IMR-90 (cell line): ENCODE results near the gene CAND2. TPM values are rescaled to one million over a fixed set of nuclear protein-coding genes. Genes with fewer than 3 reads are reported as not detected.

Experiments used
- ATAC-seq: fragments of 200-7000 bp; cut with Tn5 transposase; 2 replicates; pipeline ENCODE4 v1.9.1; 2020; ENCODE audit warnings: low read depth, mild to moderate bottlenecking, moderate library complexity
- BruUV-seq: library from RNA; stranded (reverse); fragments of 400-500 nt; replicated peaks from 2 replicates; lab custom pipeline; 2021; lab: Mats Ljungman, UMichigan
- CTCF ChIA-PET: fragments of 300-600 bp; formaldehyde crosslinking; extraction: SDS; loops from one replicate; lab custom pipeline; 2021; ENCODE audit warnings: antibody characterized with exemption; lab: Yijun Ruan, JAX
- POLR2A ChIA-PET: fragments of 300-600 bp; sonication (Branson Sonifier 250); formaldehyde crosslinking; loops from one replicate; lab custom pipeline; 2022; ENCODE audit warnings: antibody characterized with exemption; ENCODE audit not compliant: unreplicated experiment; lab: Charles Lee
- DNase-seq: peaks from one replicate; pipeline ENCODE4 v3.0.0; 2013
- H2AFZ ChIP-seq: replicated peaks from 2 replicates; pipeline ENCODE3; 2013; ENCODE audit warnings: low read length, mild to moderate bottlenecking; ENCODE audit not compliant: poor library complexity
- H2AK5ac ChIP-seq: 2 replicates; pipeline ENCODE4 v1.6.1; 2013; ENCODE audit warnings: low read depth, low read length, inconsistent platforms
- H2AK9ac ChIP-seq: replicated peaks from 2 replicates; pipeline ENCODE3; 2013; ENCODE audit warnings: mild to moderate bottlenecking, low read depth, low read length, moderate library complexity; ENCODE audit not compliant: poor library complexity
- H2BK120ac ChIP-seq: 2 replicates; pipeline ENCODE4 v1.6.1; 2013; ENCODE audit warnings: low read depth, low read length, inconsistent platforms
- H2BK15ac ChIP-seq: 3 replicates; pipeline ENCODE4 v1.6.1; 2013; ENCODE audit warnings: low read depth, low read length, inconsistent platforms
- H2BK20ac ChIP-seq: 2 replicates; pipeline ENCODE4 v1.6.1; 2013; ENCODE audit warnings: low read depth, mild to moderate bottlenecking, inconsistent platforms, low read length, moderate library complexity
- H2BK5ac ChIP-seq: 2 replicates; pipeline ENCODE4 v1.6.1; 2013; ENCODE audit warnings: mild to moderate bottlenecking, low read depth, low read length, inconsistent platforms; ENCODE audit not compliant: poor library complexity, severe bottlenecking
- H3K14ac ChIP-seq: replicated peaks from 2 replicates; pipeline ENCODE4 v1.6.1; 2013; ENCODE audit warnings: low read depth, low read length, inconsistent platforms
- H3K18ac ChIP-seq: 2 replicates; pipeline ENCODE4 v1.6.1; 2013; ENCODE audit warnings: low read depth, low read length, control low read depth
- H3K23ac ChIP-seq: 2 replicates; pipeline ENCODE4 v1.6.1; 2013; ENCODE audit warnings: low read depth, low read length, inconsistent platforms
- H3K27ac ChIP-seq: 2 replicates; pipeline ENCODE4 v1.5.1; 2013; ENCODE audit warnings: mild to moderate bottlenecking, control low read depth, low read length; ENCODE audit not compliant: insufficient read depth
- H3K27me3 ChIP-seq: 2 replicates; pipeline ENCODE4 v1.6.1; 2013; ENCODE audit warnings: low read length; ENCODE audit not compliant: control insufficient read depth, insufficient read depth
- H3K36me3 ChIP-seq: 2 replicates; pipeline ENCODE4 v1.6.1; 2013; ENCODE audit warnings: low read length, mixed read lengths; ENCODE audit not compliant: control insufficient read depth, insufficient read depth
- H3K4ac ChIP-seq: 2 replicates; pipeline ENCODE4 v1.6.1; 2013; ENCODE audit warnings: low read depth, low read length, inconsistent platforms
- H3K4me1 ChIP-seq: 2 replicates; pipeline ENCODE4 v1.6.1; 2013; ENCODE audit warnings: low read length, mixed read lengths; ENCODE audit not compliant: control insufficient read depth, insufficient read depth
- H3K4me2 ChIP-seq: 2 replicates; pipeline ENCODE4 v1.6.1; 2013; ENCODE audit warnings: low read depth, mild to moderate bottlenecking, control low read depth, low read length, moderate library complexity
- H3K4me3 ChIP-seq: 2 replicates; pipeline ENCODE4 v1.5.1; 2013; ENCODE audit warnings: low read depth, mild to moderate bottlenecking, control low read depth, low read length, moderate library complexity; ENCODE audit not compliant: insufficient read depth
- H3K56ac ChIP-seq: 2 replicates; pipeline ENCODE4 v1.6.1; 2013; ENCODE audit warnings: low read length, inconsistent platforms; ENCODE audit not compliant: insufficient read depth; ENCODE audit errors: extremely low read depth
- H3K79me1 ChIP-seq, 2 experiments: 2 replicates each; pipeline ENCODE4 v1.6.1; 2013; ENCODE audit warnings: low read length in 2 of 2, inconsistent platforms in 1 of 2, low read depth in 1 of 2
- H3K9ac ChIP-seq: 2 replicates; pipeline ENCODE4 v1.6.1; 2013; ENCODE audit warnings: low read depth, low read length, control low read depth
- H3K9me1 ChIP-seq: 2 replicates; pipeline ENCODE4 v1.6.1; 2013; ENCODE audit warnings: low read length, inconsistent platforms; ENCODE audit not compliant: insufficient read depth
- H3K9me3 ChIP-seq: 2 replicates; pipeline ENCODE4 v1.6.1; 2013; ENCODE audit warnings: low read length; ENCODE audit not compliant: control insufficient read depth, insufficient read depth
- H4K20me1 ChIP-seq: 2 replicates; pipeline ENCODE4 v1.6.1; 2013; ENCODE audit warnings: low read length, inconsistent platforms; ENCODE audit not compliant: insufficient read depth
- H4K5ac ChIP-seq: 2 replicates; pipeline ENCODE4 v1.6.1; 2013; ENCODE audit warnings: mild to moderate bottlenecking, low read depth, low read length, control low read depth
- H4K8ac ChIP-seq, 2 experiments: 2 replicates each; pipeline ENCODE4 v1.6.1; 2013; ENCODE audit warnings: low read depth in 2 of 2, low read length in 2 of 2, control low read depth in 1 of 2, inconsistent platforms in 1 of 2
- H4K91ac ChIP-seq: 2 replicates; pipeline ENCODE4 v1.6.1; 2013; ENCODE audit warnings: low read depth, low read length, inconsistent platforms; ENCODE audit not compliant: insufficient read depth
- CEBPB ChIP-seq: IDR thresholded peaks from 2 replicates; pipeline ENCODE4 v1.6.1; 2012; ENCODE audit warnings: low read depth, low read length, improper control_type of control experiment
- MAFK ChIP-seq: IDR thresholded peaks from 2 replicates; pipeline ENCODE4 v1.6.1; 2012; ENCODE audit warnings: low read depth, low read length, improper control_type of control experiment
- POLR2A ChIP-seq: IDR thresholded peaks from 2 replicates; pipeline ENCODE4 v1.6.1; 2012; ENCODE audit warnings: mild to moderate bottlenecking, low read depth, low read length
- WGBS, 2 experiments: methylation state at CpG; one replicate each; pipeline versions ENCODE4 v1.1.5 to v1.1.7; 2013; ENCODE audit warnings: missing lambda C conversion rate in 2 of 2; ENCODE audit not compliant: insufficient read length in 1 of 2; ENCODE audit errors: extremely low coverage in 2 of 2; 5-methylcytosine and 5-hydroxymethylcytosine counted together
- dilution Hi-C: fragments of 300-500 bp; cut with HindIII; formaldehyde crosslinking; loops from one replicate; pipeline ENCODE4 v1.14.3; 2018; ENCODE audit warnings: low sequenced_read_pairs; ENCODE audit not compliant: unreplicated experiment
- in situ Hi-C: fragments of 300-500 bp; cut with MboI; formaldehyde crosslinking; loops from 3 replicates; pipeline ENCODE4 v1.14.3; 2019; ENCODE audit warnings: low sequenced_read_pairs, inconsistent platforms, mixed read lengths
- intact Hi-C: fragments of 100-400 bp; cut with micrococcal nuclease; formaldehyde crosslinking; loops from 2 replicates; pipeline ENCODE4 v1.10.0; 2022
- polyA plus RNA-seq, 3 experiments: library from polyadenylated mRNA; depleted of rRNA; stranded (reverse); fragments of >200 nt; gene quantifications; 2 replicates each; pipeline ENCODE4 v1.2.3, GENCODE V29; 2012; ENCODE audit warnings: low replicate concordance in 1 of 3
- total RNA-seq: library from RNA; depleted of rRNA; stranded (reverse); fragments of >200 nt; gene quantifications from 2 replicates; pipeline ENCODE4 v1.2.3, GENCODE V29; 2012

Gene CAND2
- total and polyA plus RNA-seq, 2 of the 4 experiments (the other 2 are of a cell fraction), result 2.9 to 4.9 TPM

GRCh38 chr3:12824299-12824698 is 27.8 kb downstream of the CAND2 start:
- Histone ChIP-seq H2BK20ac (no peak overlapping the region), H4K91ac (no peak overlapping the region), H2BK15ac (no peak overlapping the region), H2BK5ac (no peak overlapping the region), H2BK120ac (no peak overlapping the region), H4K20me1 (no peaks in the 10 kb centered on the region), H3K56ac (no peak overlapping the region), H3K4me1 (no peaks in the 10 kb centered on the region; the same call in 1 of the 2 replicates), H3K79me1 (no peaks in the 10 kb centered on the region; a peak in 1 of 4 replicates), H2AK9ac (no peak overlapping the region), H2AK5ac (no peak overlapping the region), H3K18ac (no peak overlapping the region), H3K27me3 (no peaks in the 10 kb centered on the region), H3K9ac (no peak overlapping the region), H3K4ac (no peak overlapping the region), H3K9me1 (peaks cover 3% of the 10 kb centered on the region; the same call in 1 of the 2 replicates), H4K8ac (no peak overlapping the region), H3K23ac (no peak overlapping the region), H3K4me2 (no peak overlapping the region), H3K9me3 (no peaks in the 10 kb centered on the region), H2AFZ (no peak overlapping the region), H3K4me3 (no peak overlapping the region), H3K36me3 (peaks cover 19% of the 10 kb centered on the region; the same call in 1 of the 2 replicates), H3K14ac (no peak overlapping the region), H3K27ac (no peak overlapping the region), H4K5ac (no peak overlapping the region)
- no peak for TF ChIP-seq CEBPB
- no peak for TF ChIP-seq MAFK
- TF ChIP-seq POLR2A, result no peak
- dilution Hi-C loops (no loop called here), in situ Hi-C loops (no loop called here), intact Hi-C loops (loop anchor here (1.0 kb wide), 1 partner anchor 68 kb away; no protein-coding TSS in a partner anchor)
- no CpG with 5 or more reads among the region's 7 CpGs for WGBS, 2 experiments
- DNase-seq (no peak), ATAC-seq (no peak)
- CTCF ChIA-PET, result interaction anchor here (0.7 kb wide), 1 partner anchor 9 kb away, joined by 3 read pairs; no protein-coding TSS in a partner anchor
- POLR2A ChIA-PET, result no interaction called here
- BruUV-seq, result no TSS peak
